Loucy (cell line): ENCODE measurements around the gene LRRC56.
A peak's percentile ranks its signal among the peaks of the same experiment; 100 is the strongest.

ENCODE experiments used
- H2AFZ ChIP-seq: fragments of 200-600 bp; sonication (generic); 2 replicates; pipeline ENCODE4 v1.6.0; 2016; ENCODE audit warnings: antibody characterized with exemption, mild to moderate bottlenecking, low read length, moderate library complexity
- H3F3A ChIP-seq: fragments of 200-600 bp; 2 replicates; pipeline ENCODE4 v1.6.0; 2016; ENCODE audit warnings: antibody characterized with exemption, low read depth, mild to moderate bottlenecking
- H3K27me3 ChIP-seq: fragments of 200-600 bp; sonication (generic); 2 replicates; pipeline ENCODE4 v1.6.1; 2014; ENCODE audit warnings: low read length, mild to moderate bottlenecking; ENCODE audit not compliant: insufficient read depth, poor library complexity, severe bottlenecking
- H3K36me3 ChIP-seq: fragments of 200-600 bp; sonication (generic); 2 replicates; pipeline ENCODE4 v1.6.1; 2016; ENCODE audit warnings: low read length; ENCODE audit not compliant: insufficient read depth
- H3K4me1 ChIP-seq: fragments of 200-600 bp; sonication (generic); 2 replicates; pipeline ENCODE4 v1.5.1; 2014; ENCODE audit warnings: low read length, mild to moderate bottlenecking; ENCODE audit not compliant: insufficient read depth, poor library complexity, severe bottlenecking
- H3K4me2 ChIP-seq: fragments of 200-600 bp; sonication (generic); 2 replicates; pipeline ENCODE4 v1.6.0; 2014; ENCODE audit warnings: antibody characterized with exemption, low read length, low read depth, mild to moderate bottlenecking; ENCODE audit not compliant: poor library complexity, severe bottlenecking
- H3K4me3 ChIP-seq: fragments of 200-600 bp; sonication (generic); 2 replicates; pipeline ENCODE4 v1.5.1; 2014; ENCODE audit warnings: low read length, mild to moderate bottlenecking, mixed read lengths; ENCODE audit not compliant: poor library complexity, severe bottlenecking
- H3K79me2 ChIP-seq: fragments of 200-600 bp; sonication (generic); 2 replicates; pipeline ENCODE4 v1.6.1; 2014; ENCODE audit warnings: low read length; ENCODE audit not compliant: insufficient read depth
- H3K9ac ChIP-seq: fragments of 200-600 bp; sonication (generic); 2 replicates; pipeline ENCODE4 v1.6.0; 2014; ENCODE audit warnings: mild to moderate bottlenecking, low read depth, low read length, moderate library complexity; ENCODE audit not compliant: poor library complexity, severe bottlenecking
- H3K9me2 ChIP-seq: fragments of 200-600 bp; sonication (generic); replicated peaks from 2 replicates; pipeline ENCODE4 v1.6.1; 2016; ENCODE audit warnings: low read depth, low read length, mixed read lengths
- H3K9me3 ChIP-seq: fragments of 200-600 bp; sonication (generic); 2 replicates; pipeline ENCODE4 v1.6.1; 2014; ENCODE audit warnings: mild to moderate bottlenecking, antibody characterized with exemption, low read length, low read depth; ENCODE audit not compliant: insufficient read depth
- H4K20me1 ChIP-seq: fragments of 200-600 bp; sonication (generic); 2 replicates; pipeline ENCODE4 v1.6.0; 2014; ENCODE audit warnings: antibody characterized with exemption, low read length, mild to moderate bottlenecking; ENCODE audit not compliant: insufficient read depth, poor library complexity, severe bottlenecking
- EZH2phosphoT487 ChIP-seq: fragments of 200-600 bp; IDR thresholded peaks from 2 replicates; pipeline ENCODE4 v1.6.1; 2018; ENCODE audit warnings: antibody characterized with exemption, mild to moderate bottlenecking, moderate library complexity, borderline replicate concordance
- TF ChIP-seq, protein P1 (sequence below): fragments of 200-600 bp; sonication (generic); conservative IDR thresholded peaks from 2 replicates; pipeline ENCODE4 v1.5.1; 2014; ENCODE audit warnings: mild to moderate bottlenecking, antibody characterized with exemption, low read length

Gene LRRC56

DNA sequence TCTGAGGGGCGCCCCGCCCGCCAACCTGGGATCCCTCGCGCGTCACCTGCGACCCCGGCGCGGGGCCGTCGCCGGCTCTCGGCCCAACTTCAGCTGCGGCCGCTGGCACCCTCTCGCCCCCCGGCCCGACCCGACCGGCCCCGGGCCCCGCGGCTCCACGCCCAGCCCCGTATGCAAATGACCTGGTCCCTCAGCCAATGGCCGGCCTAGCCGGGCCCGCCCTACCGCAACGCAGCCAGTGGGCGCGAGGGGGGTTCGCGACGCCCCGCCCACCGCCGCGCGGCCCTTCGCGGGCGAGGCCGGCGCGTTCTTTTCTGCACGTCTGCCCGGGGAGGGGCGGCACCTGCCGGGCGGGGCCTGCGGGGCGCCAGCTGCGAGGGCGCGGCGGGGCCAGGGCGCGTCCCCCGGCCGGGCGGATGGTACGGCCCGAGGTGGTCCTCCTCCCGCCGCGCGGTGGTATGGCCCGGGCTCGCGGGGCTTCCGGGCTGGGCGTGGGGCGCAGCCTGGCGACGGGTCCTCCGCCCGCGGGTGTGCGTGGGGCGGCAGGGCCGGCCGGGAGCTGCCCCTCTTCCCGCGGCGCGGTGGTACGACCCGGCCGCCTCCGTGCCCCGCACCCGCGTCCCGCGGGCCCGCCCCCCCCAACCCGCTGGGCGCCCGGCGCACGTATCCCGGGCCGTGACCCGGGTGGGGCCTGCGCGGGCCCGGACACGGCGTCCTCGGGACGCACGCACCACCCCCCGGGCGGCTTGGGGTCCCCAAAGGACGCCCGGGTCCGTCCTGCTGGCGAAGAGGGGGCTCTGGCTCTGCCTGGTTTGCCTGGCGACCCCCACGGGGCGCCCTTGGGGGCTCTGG is 31.2 kb downstream of the LRRC56 start:
- no peaks in the 10 kb centered on the region for H3F3A ChIP-seq
- no peaks in the 10 kb centered on the region for H3K27me3 ChIP-seq
- H3K9me2 ChIP-seq, result no peaks in the 10 kb centered on the region
- peak overlapping the region; percentile 98 for H3K4me3 ChIP-seq
- peaks cover 28% of the 10 kb centered on the region for H3K4me1 ChIP-seq
- H2AFZ ChIP-seq, result 0 out of 2 replicates have a peak overlapping the region, but pooled peaks have one; percentile 49
- peak overlapping the region; percentile 93 for H3K9ac ChIP-seq
- no peaks in the 10 kb centered on the region for H3K9me3 ChIP-seq
- H3K79me2 ChIP-seq, result peaks cover 38% of the 10 kb centered on the region; the same call in 1 of the 2 replicates
- H3K4me2 ChIP-seq, result peak overlapping the region; percentile 99
- H3K36me3 ChIP-seq, result no peaks in the 10 kb centered on the region
- peaks cover 13% of the 10 kb centered on the region for H4K20me1 ChIP-seq
- TF ChIP-seq EZH2phosphoT487, result no peak
- TF ChIP-seq, protein P1, sequence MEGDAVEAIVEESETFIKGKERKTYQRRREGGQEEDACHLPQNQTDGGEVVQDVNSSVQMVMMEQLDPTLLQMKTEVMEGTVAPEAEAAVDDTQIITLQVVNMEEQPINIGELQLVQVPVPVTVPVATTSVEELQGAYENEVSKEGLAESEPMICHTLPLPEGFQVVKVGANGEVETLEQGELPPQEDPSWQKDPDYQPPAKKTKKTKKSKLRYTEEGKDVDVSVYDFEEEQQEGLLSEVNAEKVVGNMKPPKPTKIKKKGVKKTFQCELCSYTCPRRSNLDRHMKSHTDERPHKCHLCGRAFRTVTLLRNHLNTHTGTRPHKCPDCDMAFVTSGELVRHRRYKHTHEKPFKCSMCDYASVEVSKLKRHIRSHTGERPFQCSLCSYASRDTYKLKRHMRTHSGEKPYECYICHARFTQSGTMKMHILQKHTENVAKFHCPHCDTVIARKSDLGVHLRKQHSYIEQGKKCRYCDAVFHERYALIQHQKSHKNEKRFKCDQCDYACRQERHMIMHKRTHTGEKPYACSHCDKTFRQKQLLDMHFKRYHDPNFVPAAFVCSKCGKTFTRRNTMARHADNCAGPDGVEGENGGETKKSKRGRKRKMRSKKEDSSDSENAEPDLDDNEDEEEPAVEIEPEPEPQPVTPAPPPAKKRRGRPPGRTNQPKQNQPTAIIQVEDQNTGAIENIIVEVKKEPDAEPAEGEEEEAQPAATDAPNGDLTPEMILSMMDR, result no peak

DNA sequence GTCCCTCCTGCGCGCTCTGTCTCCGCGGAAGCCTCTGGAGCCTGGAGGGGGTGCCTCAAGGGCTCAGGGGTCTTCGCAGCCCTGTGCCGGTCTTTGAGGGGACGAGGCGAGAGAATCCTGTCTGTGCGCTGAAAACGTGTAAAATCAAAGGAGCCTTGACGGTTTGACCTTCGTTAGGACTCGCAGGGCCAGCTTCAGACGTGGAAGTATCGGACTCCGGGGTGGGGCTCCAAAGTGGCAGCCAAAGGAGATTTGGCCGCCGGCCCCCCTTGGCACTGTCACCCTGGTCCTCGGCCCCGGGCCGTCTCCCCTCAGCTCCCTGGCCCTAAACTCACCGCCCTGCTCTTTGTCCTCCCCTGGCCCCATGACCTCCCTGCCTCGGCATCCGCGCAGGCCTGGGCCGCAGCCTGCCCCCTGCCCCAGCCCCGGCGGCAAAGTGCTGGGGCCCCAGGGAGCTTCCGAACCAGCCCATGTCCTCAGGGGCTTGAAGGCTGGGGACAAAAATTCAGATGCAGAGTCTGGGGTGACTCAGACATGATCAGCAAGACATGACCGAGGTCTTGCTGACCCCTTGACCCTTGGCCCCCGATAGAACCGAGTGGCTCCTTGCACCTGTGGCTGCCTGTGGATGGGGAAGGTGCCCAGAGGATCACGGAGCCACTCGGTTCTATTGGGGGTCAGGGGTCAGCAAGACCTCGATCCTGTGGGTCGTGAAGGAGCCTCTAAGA is 32.0 kb downstream of the LRRC56 start:
- Histone ChIP-seq H3K9me3 (no peaks in the 10 kb centered on the region), H3K79me2 (peaks cover 34% of the 10 kb centered on the region; the same call in 1 of the 2 replicates), H2AFZ (0 out of 2 replicates have a peak overlapping the region, but pooled peaks have one; percentile 49), H3K9ac (peak overlapping the region; percentile 93), H4K20me1 (peaks cover 12% of the 10 kb centered on the region), H3K4me2 (peak overlapping the region; percentile 99), H3K4me3 (peak overlapping the region; percentile 98), H3F3A (no peaks in the 10 kb centered on the region), H3K4me1 (peaks cover 28% of the 10 kb centered on the region), H3K9me2 (no peaks in the 10 kb centered on the region), H3K36me3 (no peaks in the 10 kb centered on the region), H3K27me3 (no peaks in the 10 kb centered on the region)
- no peak for TF ChIP-seq EZH2phosphoT487
- TF ChIP-seq, protein P1, result no peak

DNA sequence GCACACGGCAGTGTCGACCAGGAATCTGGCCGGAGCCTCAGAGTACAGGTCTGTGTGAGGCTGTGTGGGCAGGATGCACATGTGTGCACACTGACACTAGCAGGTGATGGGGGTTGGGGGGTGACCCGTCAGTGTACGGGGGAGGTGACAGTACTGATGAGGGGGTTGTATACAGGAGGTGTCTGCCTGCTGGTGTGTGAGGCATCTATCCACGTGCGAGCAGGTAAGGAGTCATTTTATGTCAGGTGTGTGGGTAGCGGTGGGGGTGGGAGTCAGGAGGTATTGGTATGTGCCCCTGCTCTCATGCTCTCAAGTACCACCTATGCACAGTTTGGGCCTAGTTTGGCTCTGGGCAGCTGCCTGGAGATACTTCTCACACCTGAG is 34.5 kb downstream of the LRRC56 start:
- H3K27me3 ChIP-seq, result no peaks in the 10 kb centered on the region
- TF ChIP-seq EZH2phosphoT487, result no peak
- TF ChIP-seq, protein P1, result no peak
- no peaks in the 10 kb centered on the region for H3K9me3 ChIP-seq
- no peak overlapping the region for H3K4me3 ChIP-seq
- H3K36me3 ChIP-seq, result no peaks in the 10 kb centered on the region
- peaks cover 24% of the 10 kb centered on the region for H3K79me2 ChIP-seq
- no peaks in the 10 kb centered on the region for H3K9me2 ChIP-seq
- peaks cover 28% of the 10 kb centered on the region for H3K4me1 ChIP-seq
- H2AFZ ChIP-seq, result no peak overlapping the region
- peaks cover 12% of the 10 kb centered on the region for H4K20me1 ChIP-seq
- H3K4me2 ChIP-seq, result no peak overlapping the region
- no peaks in the 10 kb centered on the region for H3F3A ChIP-seq
- H3K9ac ChIP-seq, result no peak overlapping the region
